Neural cell (in vitro differentiated cells): ENCODE data around the gene DNM3. TPM values are rescaled to one million over a fixed set of nuclear protein-coding genes. Genes with fewer than 3 reads are reported as not detected.

Experiments used
- H2AFZ ChIP-seq: fragments of 200-600, 300-800 bp; sonication (generic), shearing (Covaris generic); 2 replicates; pipeline ENCODE4 v1.6.0; 2014; ENCODE audit warnings: low read depth, mild to moderate bottlenecking, antibody characterized with exemption, low read length, moderate library complexity
- H3F3A ChIP-seq: fragments of 200-600 bp; shearing (Covaris generic); 2 replicates; pipeline ENCODE4 v1.6.1; 2016; ENCODE audit warnings: mild to moderate bottlenecking, moderate library complexity, mixed read lengths, antibody characterized with exemption, low read length; ENCODE audit not compliant: insufficient read depth, poor library complexity, severe bottlenecking
- H3K27ac ChIP-seq: fragments of 200-600, 300-800 bp; sonication (generic), shearing (Covaris generic); 2 replicates; pipeline ENCODE4 v1.5.1; 2014; ENCODE audit warnings: mild to moderate bottlenecking, low read length, moderate library complexity
- H3K27me3 ChIP-seq: fragments of 300-800, 200-600 bp; sonication (generic), shearing (Covaris generic); 2 replicates; pipeline ENCODE4 v1.6.0; 2014; ENCODE audit warnings: mild to moderate bottlenecking, low read depth, low read length, moderate library complexity; ENCODE audit not compliant: insufficient read depth
- H3K36me3 ChIP-seq: fragments of 300-800, 200-600 bp; sonication (generic), shearing (Covaris generic); 2 replicates; pipeline ENCODE4 v1.5.1; 2014; ENCODE audit warnings: mild to moderate bottlenecking, antibody characterized with exemption, low read length, moderate library complexity; ENCODE audit not compliant: insufficient read depth
- H3K4me2 ChIP-seq: fragments of 300-800, 200-600 bp; sonication (generic), shearing (Covaris generic); 2 replicates; pipeline ENCODE4 v1.6.0; 2014; ENCODE audit warnings: mild to moderate bottlenecking, low read length
- H3K4me3 ChIP-seq: fragments of 300-800, 200-600 bp; sonication (generic), shearing (Covaris generic); 2 replicates; pipeline ENCODE4 v1.5.1; 2014; ENCODE audit warnings: mild to moderate bottlenecking, low read length, moderate library complexity
- H3K79me2 ChIP-seq: fragments of 200-600 bp; shearing (Covaris generic); replicated peaks from 2 replicates; pipeline ENCODE4 v1.6.0; 2014; ENCODE audit warnings: mild to moderate bottlenecking, low read length, moderate library complexity; ENCODE audit not compliant: insufficient read depth
- H3K9ac ChIP-seq: fragments of 300-800, 200-600 bp; sonication (generic), shearing (Covaris generic); 2 replicates; pipeline ENCODE4 v1.6.1; 2016; ENCODE audit warnings: mild to moderate bottlenecking, low read length, mixed read lengths
- H3K9me2 ChIP-seq: fragments of 200-600 bp; shearing (Covaris generic); 2 replicates; pipeline ENCODE4 v1.6.1; 2016; ENCODE audit warnings: mild to moderate bottlenecking, low read length, mixed read lengths; ENCODE audit not compliant: insufficient read depth
- H3K9me3 ChIP-seq: fragments of 200-600, 300-800 bp; sonication (generic), shearing (Covaris generic); 2 replicates; pipeline ENCODE4 v1.6.1; 2016; ENCODE audit warnings: mild to moderate bottlenecking, mixed run types, low read length, moderate library complexity, mixed read lengths
- H4K20me1 ChIP-seq: fragments of 200-600 bp; shearing (Covaris generic); 2 replicates; pipeline ENCODE4 v1.6.1; 2016; ENCODE audit warnings: mild to moderate bottlenecking, mixed run types; ENCODE audit not compliant: insufficient read depth
- CTCF ChIP-seq: fragments of 450-650 bp; IDR thresholded peaks from 2 replicates; pipeline ENCODE4 v1.5.1; 2014; ENCODE audit warnings: antibody characterized with exemption, mild to moderate bottlenecking, moderate library complexity; ENCODE audit not compliant: poor library complexity, severe bottlenecking
- EP300 ChIP-seq: fragments of 450-650 bp; conservative IDR thresholded peaks from 2 replicates; pipeline ENCODE4 v1.6.1; 2014; ENCODE audit warnings: antibody characterized with exemption, mild to moderate bottlenecking, moderate library complexity; ENCODE audit not compliant: poor library complexity, severe bottlenecking
- EZH2 ChIP-seq: fragments of 200-600, 300-800 bp; shearing (Covaris generic), sonication (generic); IDR thresholded peaks from 2 replicates; pipeline ENCODE4 v1.6.1; 2014; ENCODE audit warnings: antibody characterized with exemption, low read length, borderline replicate concordance, mild to moderate bottlenecking; ENCODE audit not compliant: insufficient read depth, poor library complexity, severe bottlenecking
- MXI1 ChIP-seq: fragments of 450-650 bp; conservative IDR thresholded peaks from 2 replicates; pipeline ENCODE4 v1.6.1; 2014; ENCODE audit warnings: antibody characterized with exemption, mild to moderate bottlenecking; ENCODE audit not compliant: poor library complexity, severe bottlenecking
- POLR2AphosphoS5 ChIP-seq: IDR thresholded peaks from 2 replicates; pipeline ENCODE4 v1.6.1; 2012
- RAD21 ChIP-seq: fragments of 450-650 bp; conservative IDR thresholded peaks from 2 replicates; pipeline ENCODE4 v1.6.1; 2014; ENCODE audit warnings: antibody characterized with exemption, mild to moderate bottlenecking, moderate library complexity
- REST ChIP-seq: IDR thresholded peaks from 2 replicates; pipeline ENCODE4 v1.6.1; 2012; ENCODE audit warnings: borderline replicate concordance
- SMC3 ChIP-seq: fragments of 450-650 bp; conservative IDR thresholded peaks from 2 replicates; pipeline ENCODE4 v1.6.1; 2014; ENCODE audit warnings: antibody characterized with exemption, mild to moderate bottlenecking, moderate library complexity; ENCODE audit not compliant: poor library complexity
- TAF1 ChIP-seq: IDR thresholded peaks from 2 replicates; pipeline ENCODE4 v1.6.1; 2012; ENCODE audit warnings: low read depth
- polyA plus RNA-seq: library from polyadenylated mRNA; depleted of rRNA; stranded (reverse); fragments of >200 nt; gene quantifications from 2 replicates; pipeline ENCODE4 v1.2.3, GENCODE V29; 2014

The DNM3 gene
- polyA plus RNA-seq, 1 donor from 2014 or later: 37.1 TPM

- H3K4me3 ChIP-seq: peak overlapping the region; percentile 81
- no peak for TF ChIP-seq EP300
- no peak for TF ChIP-seq CTCF
- no peak for TF ChIP-seq SMC3
- TF ChIP-seq TAF1: no peak
- no peak for TF ChIP-seq RAD21
- no peak for TF ChIP-seq MXI1
- no peak for TF ChIP-seq REST
- TF ChIP-seq EZH2: no peak
- TF ChIP-seq POLR2AphosphoS5: no peak
- H3K27ac ChIP-seq: no peak overlapping the region
- H2AFZ ChIP-seq: no peak overlapping the region
- H3K9me2 ChIP-seq: no peaks in the 10 kb centered on the region
- no peaks in the 10 kb centered on the region for H3K36me3 ChIP-seq
- peaks cover 11% of the 10 kb centered on the region for H3K79me2 ChIP-seq
- H3K9ac ChIP-seq: no peak overlapping the region
- H4K20me1 ChIP-seq: no peaks in the 10 kb centered on the region
- H3K4me2 ChIP-seq: peak overlapping the region; percentile 84
- no peaks in the 10 kb centered on the region for H3F3A ChIP-seq
- H3K9me3 ChIP-seq: no peaks in the 10 kb centered on the region
- H3K27me3 ChIP-seq: no peaks in the 10 kb centered on the region
Observed at GRCh38 chr1:172442404-172442803, 601.1 kb downstream of the DNM3 start.

- peaks cover 11% of the 10 kb centered on the region for H3K79me2 ChIP-seq
- no peaks in the 10 kb centered on the region for H3F3A ChIP-seq
- H3K27ac ChIP-seq: peak overlapping the region; percentile 48
- H3K4me3 ChIP-seq: peak overlapping the region; percentile 81
- peak overlapping the region; percentile 84 for H3K4me2 ChIP-seq
- H2AFZ ChIP-seq: peak overlapping the region; percentile 66
- peak overlapping the region; percentile 82 for H3K9ac ChIP-seq
- no peaks in the 10 kb centered on the region for H3K9me2 ChIP-seq
- H3K36me3 ChIP-seq: no peaks in the 10 kb centered on the region
- TF ChIP-seq CTCF (no peak), EP300 (no peak), REST (no peak), MXI1 (no peak), TAF1 (no peak), SMC3 (no peak), RAD21 (no peak), POLR2AphosphoS5 (no peak), EZH2 (no peak)
- no peaks in the 10 kb centered on the region for H4K20me1 ChIP-seq
- no peaks in the 10 kb centered on the region for H3K27me3 ChIP-seq
- no peaks in the 10 kb centered on the region for H3K9me3 ChIP-seq
Observed at GRCh38 chr1:172442843-172443565, 601.7 kb downstream of the DNM3 start.
